Measurements from ENCODE around the gene SLC17A5.
"Not testable (repeated sequence)": the region's sequence is repeated elsewhere in the genome, so short reads cannot be mapped to it uniquely, and the experiment has no call there.

The SLC17A5 gene

DNA sequence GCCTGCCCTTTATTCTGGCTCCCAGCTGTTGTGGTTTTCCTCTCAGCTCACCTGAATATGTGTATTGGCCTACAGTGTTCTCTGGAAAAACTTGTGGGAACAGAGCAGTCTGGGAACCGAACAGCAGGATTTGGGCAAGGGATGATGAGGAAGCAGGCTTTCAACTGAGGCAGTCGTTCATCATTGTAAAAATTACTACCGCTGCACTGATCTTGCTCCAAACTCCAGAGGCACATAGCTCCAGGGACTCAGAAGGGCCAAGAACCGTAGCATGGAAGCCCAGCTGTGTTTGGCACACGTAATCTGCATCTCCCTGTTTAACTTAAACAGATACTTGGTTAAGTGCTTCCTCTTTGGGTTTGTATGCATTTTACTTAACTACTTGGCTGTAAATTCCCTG, 84.7 kb downstream of the SLC17A5 start:
- DNase-seq (ENCODE audit: extremely low read depth in 1 of 2, low read depth in 1 of 2): no peak

DNA sequence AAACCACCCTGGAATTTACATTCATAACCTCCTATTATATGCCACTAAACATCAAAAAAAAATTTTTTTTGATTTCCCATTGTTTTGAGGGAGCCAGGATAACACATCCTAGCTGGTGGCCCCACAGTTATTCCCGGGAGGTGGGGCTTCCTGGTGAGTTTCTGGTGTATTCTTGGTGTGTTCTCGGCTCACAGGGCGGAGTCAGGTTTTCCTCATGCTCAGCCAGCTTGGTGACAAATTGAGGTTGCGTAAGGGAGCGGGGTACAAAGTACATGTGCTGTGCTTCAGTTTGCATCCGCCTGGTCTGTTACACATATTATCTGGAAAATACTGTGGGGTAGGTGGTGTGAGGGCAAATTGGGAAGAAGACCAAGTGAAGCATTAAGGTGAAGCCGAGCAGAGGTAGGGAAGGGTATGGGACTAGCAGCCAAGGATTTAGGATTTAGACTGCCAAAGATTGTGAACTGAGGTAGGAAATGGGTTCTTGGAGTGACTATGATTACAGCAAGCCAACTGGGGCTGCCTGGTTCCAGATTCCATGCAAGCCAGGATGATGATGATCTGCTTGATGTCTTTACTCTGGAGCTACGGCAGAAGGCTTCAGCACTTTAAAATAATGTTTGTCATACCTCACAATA, 86.7 kb downstream of the SLC17A5 start:
- DNase-seq (ENCODE audit: extremely low read depth in 1 of 2, low read depth in 1 of 2): no peak

DNA sequence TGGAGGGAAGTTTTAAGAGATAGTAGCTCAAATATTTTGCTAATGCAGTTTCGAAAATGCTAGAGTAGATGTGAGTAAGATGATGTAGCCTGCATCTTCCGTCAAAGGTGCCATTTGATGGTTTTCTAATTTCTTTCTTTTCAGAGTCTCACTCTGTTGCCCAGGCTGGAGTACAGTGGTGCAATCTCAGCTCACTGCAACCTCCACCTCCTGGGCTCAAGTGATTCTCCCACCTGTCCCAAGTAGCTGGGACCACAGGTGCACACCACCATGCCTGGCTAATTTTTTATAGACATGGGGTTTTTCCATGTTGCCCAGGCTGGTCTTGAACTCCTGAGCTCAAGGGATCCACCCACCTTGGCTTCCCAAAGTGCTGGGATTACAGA, 87.3 kb downstream of the SLC17A5 start:
- not testable (repeated sequence) for DNase-seq (ENCODE audit: extremely low read depth in 1 of 2, low read depth in 1 of 2)

DNA sequence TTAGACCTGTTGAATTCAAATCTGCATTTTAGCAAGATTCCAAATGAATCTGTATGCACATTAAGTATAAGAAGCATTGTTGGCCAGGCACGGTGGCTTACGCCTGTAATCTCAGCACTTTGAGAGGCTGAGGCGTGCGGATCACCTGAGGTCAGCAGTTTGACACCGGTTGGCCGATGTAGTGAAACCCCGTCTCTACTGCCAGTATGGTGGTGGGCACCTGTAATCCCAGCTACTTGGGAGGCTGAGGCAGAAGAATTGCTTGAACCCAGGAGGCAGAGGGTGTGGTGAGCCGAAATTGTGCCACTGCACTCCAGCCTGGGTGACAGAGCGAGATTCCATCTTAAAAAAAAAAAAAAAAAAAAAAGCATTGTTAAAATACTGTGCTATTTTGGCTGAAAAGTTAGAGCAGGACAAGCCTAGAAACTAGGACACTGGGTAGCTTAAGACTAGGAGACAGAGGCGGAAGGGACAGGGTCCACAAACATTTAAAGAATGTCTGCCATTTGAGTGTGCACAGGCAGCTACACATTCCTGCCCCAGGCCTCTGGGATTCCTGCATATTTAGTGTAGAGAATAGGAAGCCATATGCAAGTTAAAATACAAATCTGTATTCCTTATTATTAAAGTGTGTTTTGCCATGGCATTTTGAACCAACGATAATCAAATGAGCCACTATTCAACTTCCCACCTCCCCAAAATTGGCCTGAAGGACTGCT, 87.9 kb downstream of the SLC17A5 start:
- no peak for DNase-seq (ENCODE audit: extremely low read depth in 1 of 2, low read depth in 1 of 2)

DNA sequence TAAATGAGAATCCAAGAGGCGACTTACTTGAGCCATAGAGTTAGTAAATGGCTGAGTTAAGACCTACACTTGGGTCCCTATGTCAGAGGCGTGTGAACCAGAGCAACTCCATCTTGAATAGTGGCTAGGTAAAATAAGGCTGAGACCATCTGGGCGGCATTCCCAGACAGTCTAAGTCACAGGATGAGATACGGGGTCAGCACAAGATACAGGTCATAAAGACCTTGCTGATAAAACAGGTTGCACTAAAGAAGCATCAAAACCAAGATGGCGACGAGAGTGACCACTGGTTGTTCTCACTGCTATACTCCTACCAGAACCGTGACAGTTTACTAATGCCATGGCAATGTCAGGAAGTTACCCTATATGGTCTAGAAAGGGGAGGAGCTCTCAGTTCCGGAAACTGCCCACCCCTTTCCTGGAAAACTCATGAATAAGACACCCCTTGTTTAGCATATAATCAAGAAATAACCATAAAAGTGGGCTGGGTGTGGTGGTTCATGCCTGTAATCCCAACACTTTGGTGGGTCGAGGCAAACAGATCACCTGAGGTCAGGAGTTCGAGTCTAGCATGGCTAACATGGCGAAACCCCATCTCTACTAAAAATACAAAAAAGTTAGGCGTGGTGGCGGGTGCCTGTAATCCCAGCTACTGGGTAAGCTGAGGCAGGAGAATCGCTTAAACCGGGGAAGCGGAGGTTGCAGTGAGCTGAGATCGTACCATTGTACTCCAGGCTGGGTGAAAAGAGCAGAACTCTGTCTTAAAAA, 89.0 kb downstream of the SLC17A5 start:
- DNase-seq (ENCODE audit: extremely low read depth in 1 of 2, low read depth in 1 of 2): no peak

DNA sequence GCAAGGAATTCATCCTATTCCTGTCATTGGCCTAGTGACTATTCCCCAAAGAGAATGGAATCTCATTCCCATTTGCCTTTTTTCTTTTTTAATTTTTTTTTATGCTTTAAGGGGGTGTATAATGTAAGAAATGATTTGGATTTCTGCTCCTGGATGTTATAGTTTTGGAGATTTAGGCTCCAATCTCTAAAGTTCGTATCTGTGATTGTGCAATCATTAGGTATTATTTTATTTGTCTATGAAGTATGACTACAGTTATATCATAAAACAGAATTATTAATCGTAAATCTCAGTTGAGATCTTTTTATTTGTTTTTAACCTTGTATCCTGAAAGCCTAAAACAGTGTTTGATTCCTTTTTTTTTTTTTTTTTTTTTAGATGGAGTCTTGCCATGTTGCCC, 91.2 kb downstream of the SLC17A5 start:
- no peak for DNase-seq (ENCODE audit: extremely low read depth in 1 of 2, low read depth in 1 of 2)

DNA sequence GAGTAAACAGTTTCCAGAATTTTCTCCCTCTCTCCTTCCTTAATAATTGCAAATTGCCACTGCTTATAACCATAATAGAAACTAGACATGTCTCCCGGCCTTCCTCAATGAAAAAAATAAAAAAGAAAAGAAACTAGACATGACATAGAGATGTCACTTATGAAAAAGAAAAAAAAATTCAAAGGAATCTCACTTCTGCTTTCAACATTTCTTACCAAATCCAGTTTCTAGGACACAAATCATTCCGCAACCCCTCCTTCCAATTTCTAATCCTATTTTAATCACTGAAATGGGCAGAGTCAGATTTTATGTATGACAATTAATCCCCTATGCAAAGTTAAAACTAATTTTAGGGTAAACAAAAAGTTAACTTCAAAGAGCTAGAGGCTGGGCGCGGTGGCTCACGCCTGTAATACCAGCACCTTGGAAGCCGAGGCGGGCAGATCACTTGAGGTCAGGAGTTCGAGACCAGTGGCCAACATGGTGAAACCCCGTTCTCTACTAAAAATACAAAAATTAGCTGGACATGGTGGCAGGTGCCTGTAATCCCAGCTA, 92.9 kb downstream of the SLC17A5 start:
- DNase-seq (ENCODE audit: extremely low read depth in 1 of 2, low read depth in 1 of 2): no peak

DNA sequence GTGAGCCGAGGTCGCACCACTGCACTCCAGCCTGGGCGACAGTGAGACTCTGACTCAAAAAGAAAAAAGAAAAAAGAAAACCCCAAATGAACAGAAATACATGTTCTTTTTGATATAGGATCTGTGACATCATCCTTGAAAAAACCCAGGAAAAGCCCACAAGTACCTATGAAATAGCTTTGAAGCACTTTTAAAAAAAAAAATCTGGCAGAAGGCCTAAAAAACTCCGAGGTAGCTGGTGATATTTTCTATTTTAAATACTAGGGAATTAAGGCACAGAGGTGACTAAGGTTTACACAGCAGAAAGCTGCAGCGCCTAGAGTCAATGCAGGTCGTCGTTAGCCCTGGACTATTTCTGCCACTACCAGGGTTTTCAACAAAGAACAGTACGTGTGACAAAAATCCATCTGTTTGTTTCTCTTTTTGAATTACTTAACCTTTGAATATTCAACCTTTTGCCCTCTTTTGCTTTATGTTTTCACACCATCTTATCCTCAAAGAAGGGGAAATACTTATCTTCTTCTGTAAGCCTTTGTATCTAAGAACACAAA, 93.5 kb downstream of the SLC17A5 start:
- no peak for DNase-seq (ENCODE audit: extremely low read depth in 1 of 2, low read depth in 1 of 2)

DNA sequence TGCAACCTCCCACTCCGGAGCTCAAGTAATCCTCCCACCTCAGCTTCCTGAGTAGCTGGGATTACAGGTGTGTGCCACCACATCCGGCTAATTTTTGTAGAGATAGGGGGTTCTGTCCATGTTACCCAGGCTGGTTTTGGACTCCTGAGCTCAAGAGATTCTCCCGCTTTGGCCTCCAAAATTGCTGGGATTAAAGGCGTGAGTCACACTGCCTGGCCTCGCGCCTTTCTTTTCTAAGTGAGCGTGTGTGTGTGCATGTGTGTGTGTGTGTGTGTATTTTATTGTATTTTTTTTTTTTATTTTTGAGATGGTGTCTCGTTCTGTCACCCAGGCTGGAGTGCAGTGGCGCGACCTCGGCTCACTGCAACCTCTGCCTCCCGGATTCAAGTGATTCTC, 94.4 kb downstream of the SLC17A5 start:
- DNase-seq (ENCODE audit: extremely low read depth in 1 of 2, low read depth in 1 of 2): not testable (repeated sequence)

DNA sequence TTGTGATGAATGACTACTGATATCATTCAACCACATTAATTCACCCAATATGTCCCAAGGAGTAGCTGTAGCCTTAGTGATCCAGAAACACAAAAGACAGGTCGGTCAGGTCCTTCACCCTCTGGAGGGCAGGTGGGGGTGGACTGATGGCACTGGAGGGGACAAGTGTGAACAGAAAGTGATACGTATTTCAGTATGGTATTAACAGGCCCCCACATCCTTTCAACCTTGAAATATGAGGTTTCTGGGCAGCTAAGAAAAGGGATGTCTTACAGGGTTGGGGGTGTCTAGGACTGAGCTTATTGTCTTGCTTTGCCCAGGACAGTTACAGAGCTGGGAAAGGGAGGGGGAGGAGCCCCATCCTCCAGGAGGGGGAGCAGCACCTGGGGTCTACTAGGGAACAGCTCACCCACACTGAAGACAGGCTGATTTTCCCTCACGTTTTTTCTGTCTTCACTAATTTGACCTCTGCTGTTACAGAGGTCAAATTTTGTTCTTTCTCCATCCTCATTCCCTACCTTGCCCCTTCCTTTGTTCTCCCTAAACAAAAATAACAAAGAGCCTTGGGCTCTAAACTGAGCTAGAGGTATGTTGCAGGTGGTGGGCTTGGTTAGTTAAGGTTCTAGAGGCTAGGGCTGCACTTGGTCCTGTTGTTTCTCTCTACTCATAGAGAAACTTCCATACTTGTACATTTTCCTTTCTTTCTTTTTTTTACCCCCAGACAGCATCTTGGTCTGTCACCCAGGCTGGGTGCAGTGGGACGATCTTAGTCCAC, 95.0 kb downstream of the SLC17A5 start:
- no peak for DNase-seq (ENCODE audit: extremely low read depth in 1 of 2, low read depth in 1 of 2)

DNA sequence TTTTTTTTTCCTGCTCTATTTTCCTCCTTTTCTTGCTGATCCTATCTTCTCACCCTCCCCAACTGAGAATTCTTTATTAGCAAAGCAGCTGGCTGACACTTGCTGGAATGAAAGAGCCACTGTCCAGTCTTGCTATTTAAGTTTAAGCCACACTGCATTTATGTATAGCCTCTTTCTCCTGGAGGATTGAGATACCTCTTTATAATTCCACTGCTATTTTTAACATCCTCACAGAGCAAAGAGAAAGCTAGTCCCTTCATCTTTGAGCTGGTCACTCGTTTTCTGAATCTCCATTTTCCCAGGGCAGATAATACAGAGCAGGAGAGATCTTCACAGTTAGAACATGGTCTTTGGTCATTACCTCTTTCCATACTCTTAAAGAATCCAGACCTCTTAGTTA, 97.0 kb downstream of the SLC17A5 start:
- no peak for DNase-seq (ENCODE audit: extremely low read depth in 1 of 2, low read depth in 1 of 2)

DNA sequence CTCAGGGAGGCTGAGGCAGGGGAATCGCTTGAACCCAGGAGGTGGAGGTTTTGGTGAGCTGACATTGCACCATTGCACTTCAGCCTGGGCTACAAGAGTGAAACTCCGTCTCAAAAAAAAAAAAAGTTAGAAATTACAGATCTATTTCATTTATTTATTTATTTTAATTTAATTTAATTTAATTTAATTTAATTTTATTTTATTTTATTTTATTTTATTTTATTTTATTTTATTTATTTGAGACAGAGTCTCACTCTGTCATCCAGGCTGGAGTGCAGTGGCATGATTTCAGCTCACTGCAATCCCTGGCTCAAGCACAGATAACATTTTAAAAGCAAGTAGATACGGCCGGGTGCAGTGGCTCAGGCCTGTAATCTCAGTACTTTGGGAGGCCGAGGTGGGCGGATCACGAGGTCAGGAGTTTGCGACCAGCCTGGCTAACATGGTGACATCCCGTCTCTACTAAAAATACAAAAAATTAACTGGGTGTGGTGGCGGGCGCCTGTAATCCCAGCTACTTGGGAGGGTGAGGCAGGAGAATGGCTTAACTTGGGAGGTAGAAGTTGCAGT, 98.3 kb downstream of the SLC17A5 start:
- not testable (repeated sequence) for DNase-seq (ENCODE audit: extremely low read depth in 1 of 2, low read depth in 1 of 2)

DNA sequence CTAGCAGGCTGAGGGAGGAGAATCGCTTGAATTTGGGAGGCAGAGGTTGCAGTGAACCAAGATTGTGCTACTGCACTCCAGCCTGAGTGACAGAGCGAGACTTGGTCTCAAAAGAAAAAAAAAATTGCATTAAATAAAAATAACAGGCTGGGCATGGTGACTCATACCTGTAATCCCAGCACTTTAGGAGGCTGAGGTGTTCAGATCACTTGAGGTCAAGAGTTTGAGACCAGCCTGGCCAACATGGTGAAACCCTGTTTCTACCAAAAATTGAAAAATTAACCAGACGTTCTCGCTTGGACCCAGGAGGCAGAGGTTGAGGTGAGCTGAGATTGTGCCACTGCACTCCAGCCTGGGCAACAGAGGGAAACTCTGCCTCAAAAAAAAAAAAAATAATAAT, 102.7 kb downstream of the SLC17A5 start:
- DNase-seq (ENCODE audit: extremely low read depth in 1 of 2, low read depth in 1 of 2): not testable (repeated sequence)

DNA sequence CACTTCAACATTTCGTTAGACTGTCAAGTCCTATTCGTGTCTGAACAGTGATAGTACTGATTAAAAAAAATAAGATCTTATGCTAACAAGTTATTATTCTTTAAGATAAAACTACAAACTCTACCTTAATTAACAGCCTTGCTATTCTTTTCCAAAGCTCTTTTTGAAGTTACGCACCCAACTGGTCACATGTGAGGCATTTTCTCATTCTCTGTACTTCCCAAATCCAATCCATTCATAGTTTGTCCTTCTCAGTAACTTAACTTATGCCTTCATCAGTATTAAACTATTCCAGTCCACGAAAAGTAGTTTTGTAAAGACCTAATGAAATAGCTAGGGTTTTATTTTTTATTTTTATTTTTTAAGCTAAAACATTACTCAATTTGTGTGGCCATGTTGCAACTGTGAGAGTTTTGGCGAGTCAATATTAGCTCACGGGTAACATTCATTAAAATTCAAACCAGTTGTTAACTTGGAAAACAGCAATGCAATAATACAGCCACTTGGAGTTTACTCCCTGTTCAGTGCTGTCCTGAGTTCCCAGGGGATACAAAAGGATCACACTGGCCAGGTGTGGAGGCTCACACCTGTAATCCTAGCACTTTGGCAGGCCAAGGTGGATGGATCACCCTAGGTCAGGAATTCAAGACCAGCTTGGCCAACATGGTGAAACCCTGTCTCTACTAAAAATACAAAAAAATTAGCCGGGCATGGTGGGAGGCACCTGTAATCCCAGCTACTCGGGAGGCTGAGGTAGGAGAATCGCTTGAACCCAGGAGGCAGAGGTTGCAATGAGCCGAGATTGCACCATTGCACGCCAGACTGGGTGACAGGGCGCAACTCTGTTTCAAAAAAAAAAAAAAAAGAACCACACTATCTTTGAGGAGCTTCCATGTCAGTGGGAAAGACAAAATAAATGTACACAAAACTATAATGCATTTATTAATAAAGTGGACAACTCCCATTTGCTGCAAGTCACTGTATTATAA, 105.0 kb downstream of the SLC17A5 start:
- no peak for DNase-seq (ENCODE audit: extremely low read depth in 1 of 2, low read depth in 1 of 2)

DNA sequence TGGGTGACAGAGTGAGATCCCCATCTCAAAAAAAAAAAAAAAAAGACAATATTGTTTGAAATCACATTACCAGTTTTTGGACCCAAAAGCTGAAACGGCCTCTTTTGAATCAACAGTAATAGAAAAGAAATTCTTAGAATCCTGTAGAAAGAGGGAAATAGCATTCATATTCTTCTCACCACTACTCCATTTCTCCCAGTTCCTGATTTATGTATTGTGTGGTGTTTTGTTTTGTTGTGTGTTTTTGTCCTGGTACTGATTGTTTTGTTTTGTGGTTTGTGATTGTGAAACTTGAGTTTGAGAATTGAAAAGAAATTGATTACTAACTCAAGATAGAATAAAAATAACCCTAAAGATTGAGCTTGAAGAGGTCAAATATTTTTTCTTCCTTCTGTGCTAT, 106.8 kb downstream of the SLC17A5 start:
- no peak for DNase-seq (ENCODE audit: extremely low read depth in 1 of 2, low read depth in 1 of 2)

Measured in activated CD8-positive, alpha-beta memory T cell treated with anti-CD3 and anti-CD28 coated beads for 1 hour (primary cell).